Measurements from ENCODE around the gene LAMTOR5. TPM values are rescaled to one million over a fixed set of nuclear protein-coding genes. Genes with fewer than 3 reads are reported as not detected.
"Not testable (repeated sequence)": the region's sequence is repeated elsewhere in the genome, so short reads cannot be mapped to it uniquely, and the experiment has no call there.

LAMTOR5 gene
- total RNA-seq, 2 donors from 2014 or later = 86.1 to 150 TPM

- no peaks in the 10 kb centered on the region for H3K4me1 Mint-ChIP-seq (ENCODE audit: low read depth in 2 of 2)
- ATAC-seq (no peak), DNase-seq (ENCODE audit: low spot score) (no peak)
- no peak overlapping the region for H3K4me3 Mint-ChIP-seq
- H3K27ac Mint-ChIP-seq = no peak overlapping the region
- no peaks in the 10 kb centered on the region for H3K36me3 Mint-ChIP-seq
- H3K9me3 Mint-ChIP-seq = no peaks in the 10 kb centered on the region
- peaks cover 16 to 21% of the 10 kb centered on the region in 2 donors for H3K27me3 Mint-ChIP-seq
Observed at GRCh38 chr1:110438893-110439292, 31.4 kb upstream of the LAMTOR5 start.

GRCh38 chr1:110437645-110438299 lies 30.3 kb upstream of the LAMTOR5 start:
- not testable (repeated sequence) for H3K27ac Mint-ChIP-seq; DNase-seq (ENCODE audit: low spot score); H3K4me3 Mint-ChIP-seq; H3K36me3 Mint-ChIP-seq; ATAC-seq; H3K9me3 Mint-ChIP-seq; H3K4me1 Mint-ChIP-seq (ENCODE audit: low read depth in 2 of 2)
- peaks cover 10 to 17% of the 10 kb centered on the region in 2 donors for H3K27me3 Mint-ChIP-seq

- Mint-ChIP-seq H3K9me3 (no peaks in the 10 kb centered on the region), H3K4me1 (ENCODE audit: low read depth in 2 of 2) (no peaks in the 10 kb centered on the region), H3K36me3 (no peaks in the 10 kb centered on the region), H3K27ac (no peak overlapping the region), H3K4me3 (no peak overlapping the region), H3K27me3 (peaks cover 9 to 20% of the 10 kb centered on the region in 2 donors)
- DNase-seq (ENCODE audit: low spot score) (no peak), ATAC-seq (no peak)
Observed at GRCh38 chr1:110436635-110437034, 29.1 kb upstream of the LAMTOR5 start.

- no peak overlapping the region for H3K4me3 Mint-ChIP-seq
- ATAC-seq (no peak), DNase-seq (ENCODE audit: low spot score) (no peak)
- H3K27me3 Mint-ChIP-seq = peaks cover 18 to 25% of the 10 kb centered on the region in 2 donors
- H3K27ac Mint-ChIP-seq = no peak overlapping the region
- H3K4me1 Mint-ChIP-seq (ENCODE audit: low read depth in 2 of 2) = no peaks in the 10 kb centered on the region
- H3K9me3 Mint-ChIP-seq = no peaks in the 10 kb centered on the region
- no peaks in the 10 kb centered on the region for H3K36me3 Mint-ChIP-seq
Observed at GRCh38 chr1:110434946-110435345, 27.5 kb upstream of the LAMTOR5 start.

- ATAC-seq (peak in 1 of 2 donors; percentile 63), DNase-seq (ENCODE audit: low spot score) (no peak)
- Mint-ChIP-seq H3K27me3 (peaks cover 15 to 16% of the 10 kb centered on the region in 2 donors), H3K9me3 (no peaks in the 10 kb centered on the region), H3K4me3 (no peak overlapping the region), H3K27ac (no peak overlapping the region), H3K4me1 (ENCODE audit: low read depth in 2 of 2) (no peaks in the 10 kb centered on the region), H3K36me3 (no peaks in the 10 kb centered on the region)
Observed at GRCh38 chr1:110433803-110434202, 26.3 kb upstream of the LAMTOR5 start.

- H3K9me3 Mint-ChIP-seq = no peaks in the 10 kb centered on the region
- H3K36me3 Mint-ChIP-seq = no peaks in the 10 kb centered on the region
- DNase-seq (ENCODE audit: low spot score) = no peak
- H3K4me3 Mint-ChIP-seq = no peak overlapping the region
- ATAC-seq = no peak
- H3K27me3 Mint-ChIP-seq = peaks cover 12 to 15% of the 10 kb centered on the region in 2 donors
- H3K4me1 Mint-ChIP-seq (ENCODE audit: low read depth in 2 of 2) = no peaks in the 10 kb centered on the region
- H3K27ac Mint-ChIP-seq = no peak overlapping the region
Observed at GRCh38 chr1:110433213-110433612, 25.7 kb upstream of the LAMTOR5 start.

- H3K4me3 Mint-ChIP-seq = no peak overlapping the region
- no peaks in the 10 kb centered on the region for H3K9me3 Mint-ChIP-seq
- no peak for ATAC-seq
- DNase-seq (ENCODE audit: low spot score) = no peak
- peaks cover 12 to 21% of the 10 kb centered on the region in 2 donors for H3K27me3 Mint-ChIP-seq
- H3K4me1 Mint-ChIP-seq (ENCODE audit: low read depth in 2 of 2) = no peaks in the 10 kb centered on the region
- H3K27ac Mint-ChIP-seq = no peak overlapping the region
- H3K36me3 Mint-ChIP-seq = no peaks in the 10 kb centered on the region
Observed at GRCh38 chr1:110430901-110431300, 23.4 kb upstream of the LAMTOR5 start.

- Mint-ChIP-seq H3K4me3 (no peak overlapping the region), H3K27ac (no peak overlapping the region), H3K4me1 (ENCODE audit: low read depth in 2 of 2) (no peaks in the 10 kb centered on the region), H3K27me3 (peaks cover 12 to 21% of the 10 kb centered on the region in 2 donors), H3K36me3 (no peaks in the 10 kb centered on the region), H3K9me3 (no peaks in the 10 kb centered on the region)
- ATAC-seq (no peak), DNase-seq (ENCODE audit: low spot score) (no peak)
Observed at GRCh38 chr1:110430366-110430765, 22.9 kb upstream of the LAMTOR5 start.

GRCh38 chr1:110428946-110429345 lies 21.5 kb upstream of the LAMTOR5 start:
- no peak overlapping the region for H3K4me3 Mint-ChIP-seq
- H3K27ac Mint-ChIP-seq = no peak overlapping the region
- no peak for ATAC-seq

GRCh38 chr1:110426854-110427253 lies 19.4 kb upstream of the LAMTOR5 start:
- no peaks in the 10 kb centered on the region for H3K9me3 Mint-ChIP-seq
- no peak overlapping the region for H3K27ac Mint-ChIP-seq
- ATAC-seq = no peak
- no peak overlapping the region for H3K4me3 Mint-ChIP-seq
- peaks cover 16% of the 10 kb centered on the region in 2 donors for H3K27me3 Mint-ChIP-seq
- no peaks in the 10 kb centered on the region for H3K36me3 Mint-ChIP-seq
- DNase-seq (ENCODE audit: low spot score) = no peak
- H3K4me1 Mint-ChIP-seq (ENCODE audit: low read depth in 2 of 2) = no peaks in the 10 kb centered on the region

More at GRCh38 chr1:110428946-110429345, 21.5 kb upstream of the LAMTOR5 start:
- H3K9me3 Mint-ChIP-seq = no peaks in the 10 kb centered on the region
- H3K4me1 Mint-ChIP-seq (ENCODE audit: low read depth in 2 of 2) = no peaks in the 10 kb centered on the region
- peaks cover 12 to 21% of the 10 kb centered on the region in 2 donors for H3K27me3 Mint-ChIP-seq
- no peak for DNase-seq (ENCODE audit: low spot score)
- no peaks in the 10 kb centered on the region for H3K36me3 Mint-ChIP-seq

- no peak overlapping the region for H3K27ac Mint-ChIP-seq
- no peaks in the 10 kb centered on the region for H3K4me1 Mint-ChIP-seq (ENCODE audit: low read depth in 2 of 2)
- ATAC-seq (no peak), DNase-seq (ENCODE audit: low spot score) (no peak)
- no peaks in the 10 kb centered on the region for H3K36me3 Mint-ChIP-seq
- H3K9me3 Mint-ChIP-seq = no peaks in the 10 kb centered on the region
- H3K4me3 Mint-ChIP-seq = no peak overlapping the region
- peaks cover 6 to 10% of the 10 kb centered on the region in 2 donors for H3K27me3 Mint-ChIP-seq
Observed at GRCh38 chr1:110425612-110426152, 18.2 kb upstream of the LAMTOR5 start.

GRCh38 chr1:110424699-110425611 lies 17.5 kb upstream of the LAMTOR5 start:
- DNase-seq (ENCODE audit: low spot score) (no peak), ATAC-seq (no peak)
- H3K9me3 Mint-ChIP-seq = no peaks in the 10 kb centered on the region
- no peaks in the 10 kb centered on the region for H3K36me3 Mint-ChIP-seq
- H3K27ac Mint-ChIP-seq = no peak overlapping the region
- no peaks in the 10 kb centered on the region for H3K4me1 Mint-ChIP-seq (ENCODE audit: low read depth in 2 of 2)
- H3K27me3 Mint-ChIP-seq = peaks cover 4 to 6% of the 10 kb centered on the region in 2 donors
- H3K4me3 Mint-ChIP-seq = no peak overlapping the region

GRCh38 chr1:110420874-110421793 lies 13.6 kb upstream of the LAMTOR5 start:
- DNase-seq (ENCODE audit: low spot score) (no peak), ATAC-seq (peak in 1 of 2 donors; percentile 77)
- no peaks in the 10 kb centered on the region for H3K4me1 Mint-ChIP-seq (ENCODE audit: low read depth in 2 of 2)
- no peak overlapping the region for H3K4me3 Mint-ChIP-seq
- no peak overlapping the region for H3K27ac Mint-ChIP-seq
- H3K27me3 Mint-ChIP-seq = peaks cover 0 to 4% of the 10 kb centered on the region in 2 donors
- H3K36me3 Mint-ChIP-seq = no peaks in the 10 kb centered on the region
- H3K9me3 Mint-ChIP-seq = no peaks in the 10 kb centered on the region

Measured in natural killer cell treated with Interleukin-12 subunit alpha and Interleukin-12 subunit beta and Interleukin-15 and Interleukin-18, amount 100 ng/mL, for 72 hours (primary cell).